ENCODE results near the gene NR2E3. TPM values are rescaled to one million over a fixed set of nuclear protein-coding genes. Genes with fewer than 3 reads are reported as not detected.

Gene NR2E3
- total RNA-seq, 4 donors from 2014 or later = not detected

- WGBS, 2 donors = 86 to 89% methylated on average over 9 of the region's 9 CpGs
These were observed 29.0 kb upstream of the NR2E3 start for GRCh38 chr15:71781179-71781964.

GRCh38 chr15:71781965-71782265 is 28.4 kb upstream of the NR2E3 start:
- DNase-seq (ENCODE audit: low spot score in 2 of 2) = peak in 1 of 2 donors; percentile 58
- intact Hi-C loops (cut with DNase I; ENCODE audit: low total_unique reads) = no loop called here
- TF ChIP-seq POLR2A (IDR thresholded peaks at IDR 0.05) = no peak
- TF ChIP-seq CTCF (IDR thresholded peaks at IDR 0.05) = no peak
- no peak overlapping the region for H3K4me3 ChIP-seq (ENCODE audit: low read depth, poor library complexity, severe bottlenecking)
- WGBS, 2 donors = 89 to 93% methylated on average over 8 of the region's 8 CpGs

More at GRCh38 chr15:71781179-71781964, 29.0 kb upstream of the NR2E3 start:
- peak in 1 of 2 donors; percentile 68 for DNase-seq (ENCODE audit: low spot score in 2 of 2)
- intact Hi-C loops (cut with DNase I; ENCODE audit: low total_unique reads) = no loop called here
- TF ChIP-seq POLR2A (IDR thresholded peaks at IDR 0.05) (no peak), CTCF (IDR thresholded peaks at IDR 0.05) (no peak)
- H3K4me3 ChIP-seq (ENCODE audit: low read depth, poor library complexity, severe bottlenecking) = no peak overlapping the region

GRCh38 chr15:71782422-71783165 is 27.8 kb upstream of the NR2E3 start:
- intact Hi-C loops (cut with DNase I; ENCODE audit: low total_unique reads) = no loop called here
- TF ChIP-seq POLR2A (IDR thresholded peaks at IDR 0.05) (no peak), CTCF (IDR thresholded peaks at IDR 0.05) (no peak)
- WGBS, 2 donors = 69 to 77% methylated on average over 10 of the region's 10 CpGs
- no peak overlapping the region for H3K4me3 ChIP-seq (ENCODE audit: low read depth, poor library complexity, severe bottlenecking)
- DNase-seq (ENCODE audit: low spot score in 2 of 2) = peak in 1 of 2 donors; percentile 66

- no peak overlapping the region for H3K4me3 ChIP-seq (ENCODE audit: low read depth, poor library complexity, severe bottlenecking)
- DNase-seq (ENCODE audit: low spot score in 2 of 2) = peak in 1 of 2 donors; percentile 40
- no peak for TF ChIP-seq CTCF (IDR thresholded peaks at IDR 0.05)
- no peak for TF ChIP-seq POLR2A (IDR thresholded peaks at IDR 0.05)
- 74 to 80% methylated on average over 6 of the region's 6 CpGs for WGBS, 2 donors
- intact Hi-C loops (cut with DNase I; ENCODE audit: low total_unique reads) = no loop called here
These were observed 25.6 kb upstream of the NR2E3 start for GRCh38 chr15:71784719-71785118.

GRCh38 chr15:71785996-71786395 is 24.4 kb upstream of the NR2E3 start:
- TF ChIP-seq CTCF (IDR thresholded peaks at IDR 0.05) = no peak
- no peak for TF ChIP-seq POLR2A (IDR thresholded peaks at IDR 0.05)
- intact Hi-C loops (cut with DNase I; ENCODE audit: low total_unique reads) = no loop called here
- 93 to 94% methylated on average over 2 of the region's 2 CpGs for WGBS, 2 donors
- DNase-seq (ENCODE audit: low spot score in 2 of 2) = no peak
- no peak overlapping the region for H3K4me3 ChIP-seq (ENCODE audit: low read depth, poor library complexity, severe bottlenecking)

Measured in lower leg skin (tissue), 4 donors.